Coronary artery (tissue), 2 donors: Measurements from ENCODE around the gene ODC1.

Experiments
- DNase-seq: peaks from one replicate; pipeline ENCODE4 v3.0.0-alpha.2; 2017; ENCODE audit warnings: low spot score
- H3K27ac ChIP-seq, 2 donors: fragments of 200-600 bp; sonication (generic); one replicate each; pipeline ENCODE4 v1.5.1; 2016 to 2019
- H3K4me3 ChIP-seq: fragments of 200-600 bp; sonication (generic); 2 replicates; pipeline ENCODE4 v1.5.1; 2016; ENCODE audit warnings: mild to moderate bottlenecking, moderate library complexity
- CTCF ChIP-seq: fragments of 200-600 bp; sonication (generic); IDR thresholded peaks from one replicate; pipeline ENCODE4 v1.5.1; 2019; ENCODE audit warnings: antibody characterized with exemption

Gene ODC1

DNA sequence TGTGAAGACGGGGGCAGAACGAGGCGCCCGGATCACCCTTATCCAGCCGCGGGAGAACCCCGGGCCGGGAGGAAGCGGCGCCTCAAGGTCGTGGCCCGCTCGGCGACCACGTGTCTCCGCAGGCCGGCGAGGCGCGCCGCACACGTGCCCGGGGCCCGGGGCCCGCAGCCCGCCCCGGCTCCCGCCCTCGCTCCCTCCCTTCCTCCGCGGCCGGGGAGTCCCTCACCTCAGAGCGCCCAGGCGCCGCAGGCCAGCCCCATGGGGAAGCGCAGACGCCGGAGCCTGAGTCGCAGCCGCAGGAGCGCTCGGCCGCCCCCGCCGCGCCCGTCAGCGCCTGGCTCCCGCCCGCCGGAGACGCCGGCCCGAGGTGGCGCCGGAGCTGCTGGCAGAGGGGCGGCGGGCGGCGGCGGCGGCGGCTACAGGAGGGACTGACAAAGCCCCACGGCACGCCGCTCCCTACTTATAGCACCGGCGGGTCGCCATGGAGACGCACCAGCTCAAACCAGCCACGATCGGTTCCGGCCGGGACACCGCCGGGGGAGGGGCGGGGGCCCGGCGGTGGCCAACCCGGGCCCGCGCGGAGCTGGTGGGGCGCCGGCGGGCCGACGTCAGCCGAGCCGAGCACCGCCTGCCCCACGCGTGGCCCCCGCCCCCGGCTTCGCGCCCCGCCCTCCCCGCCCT lies at the start of gene ODC1:
Gene ODC1, minus strand, starts transcription at position 433 of the 681 bp plus-strand sequence. CDS start 3,295 bp downstream, outside the sequence.
- DNase-seq, result peak; percentile 96
- no peak for TF ChIP-seq CTCF
- H3K4me3 ChIP-seq, result peak within 1 kb of the TSS; percentile 87
- H3K27ac ChIP-seq, result peak within 1 kb of the TSS; percentile 93 to 98

GRCh38 chr2:10497797-10498251 lies 49.7 kb upstream of the ODC1 start:
- no peak for TF ChIP-seq CTCF
- peak; percentile 71 for DNase-seq
- Histone ChIP-seq H3K27ac (no peak overlapping the region), H3K4me3 (peak overlapping the region; percentile 34)

DNA sequence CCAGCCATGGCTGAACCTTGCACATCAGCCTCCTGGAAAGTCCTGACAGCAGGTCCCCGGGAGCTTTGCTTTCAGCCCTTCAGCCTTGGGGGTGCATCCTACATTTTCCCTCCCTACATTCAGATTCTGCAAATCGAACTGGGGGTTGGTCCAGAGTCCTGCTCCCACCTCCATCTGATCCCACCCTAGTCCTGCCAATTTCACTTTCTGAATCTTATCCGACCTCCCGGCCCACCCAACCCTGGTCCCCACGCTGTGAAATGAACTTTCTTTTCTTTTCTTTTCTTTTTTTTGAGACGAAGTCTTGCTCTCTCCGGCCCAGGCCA lies 47.8 kb upstream of the ODC1 start:
- no peak for DNase-seq
- no peak overlapping the region for H3K4me3 ChIP-seq
- no peak overlapping the region for H3K27ac ChIP-seq
- no peak for TF ChIP-seq CTCF

- Histone ChIP-seq H3K27ac (no peak overlapping the region), H3K4me3 (no peak overlapping the region)
- TF ChIP-seq CTCF, result no peak
- DNase-seq, result peak; percentile 36
Observed at GRCh38 chr2:10495311-10495987, 47.3 kb upstream of the ODC1 start.

- H3K27ac ChIP-seq, result no peak overlapping the region
- no peak overlapping the region for H3K4me3 ChIP-seq
- DNase-seq, result peak; percentile 69
- no peak for TF ChIP-seq CTCF
Observed at GRCh38 chr2:10494351-10495066, 46.4 kb upstream of the ODC1 start.

GRCh38 chr2:10493634-10494281 lies 45.6 kb upstream of the ODC1 start:
- DNase-seq, result peak; percentile 50
- no peak for TF ChIP-seq CTCF
- Histone ChIP-seq H3K27ac (no peak overlapping the region), H3K4me3 (no peak overlapping the region)
